Measurements from ENCODE around the gene ZMYND15. TPM values are rescaled to one million over a fixed set of nuclear protein-coding genes. Genes with fewer than 3 reads are reported as not detected.

Gene ZMYND15
- total and polyA plus RNA-seq, 2 donors (not counting 3 experiments of a cell fraction or from before 2014, with no cell fraction given): 0.12 to 0.44 TPM

- no peak for TF ChIP-seq GATA2 (IDR thresholded peaks at IDR 0.05; ENCODE audit: insufficient read depth, insufficient read length, low read depth, low read length)
- no peak for TF ChIP-seq EZH2 (IDR thresholded peaks at IDR 0.05; ENCODE audit: borderline replicate concordance, low read depth, low read length, severe bottlenecking)
- TF ChIP-seq POLR2A (IDR thresholded peaks at IDR 0.05; ENCODE audit: low read depth, low read length): no peak
- no peak for TF ChIP-seq CTCF (IDR thresholded peaks at IDR 0.05; ENCODE audit: extremely low read depth in 1 of 2, insufficient read depth in 1 of 2, low read depth in 1 of 2, low read length in 2 of 2)
- no peak for TF ChIP-seq MAX (IDR thresholded peaks at IDR 0.05; ENCODE audit: insufficient read depth, insufficient read length)
- no peak for TF ChIP-seq POLR2AphosphoS5 (IDR thresholded peaks at IDR 0.05; ENCODE audit: insufficient read depth, low read depth, low read length)
- TF ChIP-seq JUN (IDR thresholded peaks at IDR 0.05; ENCODE audit: borderline replicate concordance, insufficient read depth, insufficient read length, low read depth): no peak
- no peak for TF ChIP-seq FOS (IDR thresholded peaks at IDR 0.05; ENCODE audit: borderline replicate concordance, insufficient read depth, low read length)
- no peak for TF ChIP-seq MYC (IDR thresholded peaks at IDR 0.05; ENCODE audit: low read depth, low read length)
- Histone ChIP-seq H3K27me3 (ENCODE audit: control insufficient read depth in 2 of 2, insufficient read depth in 2 of 2, low read length in 2 of 2) (peaks cover 14 to 15% of the 10 kb centered on the region in 2 experiments), H3K4me1 (ENCODE audit: control insufficient read depth, extremely low read depth, insufficient read depth, low read length) (peaks cover 8% of the 10 kb centered on the region), H3K4me3 (replicated peaks in 1 of 3; ENCODE audit: insufficient read depth in 1 of 3, low read depth in 1 of 3, low read length in 3 of 3) (no peak overlapping the region), H2AFZ (ENCODE audit: low read depth, low read length) (no peak overlapping the region), H4K20me1 (replicated peaks; ENCODE audit: control insufficient read depth, extremely low read depth, insufficient read depth, low read length) (no peaks in the 10 kb centered on the region), H3K9ac (replicated peaks; ENCODE audit: extremely low read depth, insufficient read depth, low read length) (no peak overlapping the region), H3K27ac (ENCODE audit: insufficient read depth, low read depth, low read length) (no peak overlapping the region), H3K4me2 (ENCODE audit: insufficient read depth, low read length) (no peak overlapping the region), H3K36me3 (ENCODE audit: control insufficient read depth in 2 of 2, extremely low read depth in 1 of 2, insufficient read depth in 2 of 2, low read length in 2 of 2) (no peaks in the 10 kb centered on the region), H3K79me2 (ENCODE audit: control insufficient read depth, insufficient read depth, low read length) (no peaks in the 10 kb centered on the region), H3K9me1 (replicated peaks; ENCODE audit: control insufficient read depth, extremely low read depth, insufficient read depth, low read length) (no peaks in the 10 kb centered on the region), H3K9me3 (replicated peaks; ENCODE audit: control insufficient read depth, insufficient read depth, low read length) (no peaks in the 10 kb centered on the region)
- peak; percentile 28 for FAIRE-seq
- intact Hi-C loops (cut with micrococcal nuclease): no loop called here
- ChIA-PET CTCF (no interaction called here), POLR2A (no interaction called here)
- DNase-seq (ENCODE audit: low read depth, low spot score): peak; percentile 44
- BruUV-seq (replicated peaks): no TSS peak
- dilution Hi-C loops (cut with MboI; ENCODE audit: extremely low pct_ligation_motif_present, low sequenced_read_pairs): no loop called here
These were observed 12.3 kb downstream of the ZMYND15 start for GRCh38 chr17:4751932-4752331.
